ENCODE data around the gene RASSF6.

DNA sequence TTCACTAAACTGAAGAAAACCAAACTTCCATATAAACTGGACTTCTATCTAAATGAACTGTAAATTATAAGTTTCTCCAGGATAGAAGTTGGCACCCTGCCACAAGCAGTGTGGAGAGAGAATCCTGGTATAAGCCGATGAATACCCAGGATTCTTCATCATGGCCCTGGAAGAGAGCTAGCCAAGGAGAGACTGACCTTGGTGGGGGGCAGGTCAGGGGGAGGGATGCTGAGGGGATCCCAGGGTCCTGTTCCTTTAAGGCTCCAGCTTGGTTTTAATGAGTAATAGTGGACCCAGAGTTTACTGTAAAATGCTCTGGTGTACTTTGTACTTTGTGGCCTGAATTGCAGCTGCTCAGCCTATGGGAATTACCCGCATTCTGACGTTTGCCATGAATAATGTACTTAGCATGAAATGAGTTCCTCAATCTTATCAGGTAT lies 16.9 kb downstream of the RASSF6 start:
- TF ChIP-seq, protein P1, sequence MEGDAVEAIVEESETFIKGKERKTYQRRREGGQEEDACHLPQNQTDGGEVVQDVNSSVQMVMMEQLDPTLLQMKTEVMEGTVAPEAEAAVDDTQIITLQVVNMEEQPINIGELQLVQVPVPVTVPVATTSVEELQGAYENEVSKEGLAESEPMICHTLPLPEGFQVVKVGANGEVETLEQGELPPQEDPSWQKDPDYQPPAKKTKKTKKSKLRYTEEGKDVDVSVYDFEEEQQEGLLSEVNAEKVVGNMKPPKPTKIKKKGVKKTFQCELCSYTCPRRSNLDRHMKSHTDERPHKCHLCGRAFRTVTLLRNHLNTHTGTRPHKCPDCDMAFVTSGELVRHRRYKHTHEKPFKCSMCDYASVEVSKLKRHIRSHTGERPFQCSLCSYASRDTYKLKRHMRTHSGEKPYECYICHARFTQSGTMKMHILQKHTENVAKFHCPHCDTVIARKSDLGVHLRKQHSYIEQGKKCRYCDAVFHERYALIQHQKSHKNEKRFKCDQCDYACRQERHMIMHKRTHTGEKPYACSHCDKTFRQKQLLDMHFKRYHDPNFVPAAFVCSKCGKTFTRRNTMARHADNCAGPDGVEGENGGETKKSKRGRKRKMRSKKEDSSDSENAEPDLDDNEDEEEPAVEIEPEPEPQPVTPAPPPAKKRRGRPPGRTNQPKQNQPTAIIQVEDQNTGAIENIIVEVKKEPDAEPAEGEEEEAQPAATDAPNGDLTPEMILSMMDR (IDR thresholded peaks at IDR 0.05; ENCODE audit: insufficient read depth, low read length) = no peak
- TF ChIP-seq, protein P2, sequence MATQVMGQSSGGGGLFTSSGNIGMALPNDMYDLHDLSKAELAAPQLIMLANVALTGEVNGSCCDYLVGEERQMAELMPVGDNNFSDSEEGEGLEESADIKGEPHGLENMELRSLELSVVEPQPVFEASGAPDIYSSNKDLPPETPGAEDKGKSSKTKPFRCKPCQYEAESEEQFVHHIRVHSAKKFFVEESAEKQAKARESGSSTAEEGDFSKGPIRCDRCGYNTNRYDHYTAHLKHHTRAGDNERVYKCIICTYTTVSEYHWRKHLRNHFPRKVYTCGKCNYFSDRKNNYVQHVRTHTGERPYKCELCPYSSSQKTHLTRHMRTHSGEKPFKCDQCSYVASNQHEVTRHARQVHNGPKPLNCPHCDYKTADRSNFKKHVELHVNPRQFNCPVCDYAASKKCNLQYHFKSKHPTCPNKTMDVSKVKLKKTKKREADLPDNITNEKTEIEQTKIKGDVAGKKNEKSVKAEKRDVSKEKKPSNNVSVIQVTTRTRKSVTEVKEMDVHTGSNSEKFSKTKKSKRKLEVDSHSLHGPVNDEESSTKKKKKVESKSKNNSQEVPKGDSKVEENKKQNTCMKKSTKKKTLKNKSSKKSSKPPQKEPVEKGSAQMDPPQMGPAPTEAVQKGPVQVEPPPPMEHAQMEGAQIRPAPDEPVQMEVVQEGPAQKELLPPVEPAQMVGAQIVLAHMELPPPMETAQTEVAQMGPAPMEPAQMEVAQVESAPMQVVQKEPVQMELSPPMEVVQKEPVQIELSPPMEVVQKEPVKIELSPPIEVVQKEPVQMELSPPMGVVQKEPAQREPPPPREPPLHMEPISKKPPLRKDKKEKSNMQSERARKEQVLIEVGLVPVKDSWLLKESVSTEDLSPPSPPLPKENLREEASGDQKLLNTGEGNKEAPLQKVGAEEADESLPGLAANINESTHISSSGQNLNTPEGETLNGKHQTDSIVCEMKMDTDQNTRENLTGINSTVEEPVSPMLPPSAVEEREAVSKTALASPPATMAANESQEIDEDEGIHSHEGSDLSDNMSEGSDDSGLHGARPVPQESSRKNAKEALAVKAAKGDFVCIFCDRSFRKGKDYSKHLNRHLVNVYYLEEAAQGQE (IDR thresholded peaks at IDR 0.05; ENCODE audit: insufficient replicate concordance, low read depth) = no peak
- no peak for TF ChIP-seq GABPA (IDR thresholded peaks at IDR 0.05; ENCODE audit: low read depth)
- TF ChIP-seq POLR2AphosphoS5 (IDR thresholded peaks at IDR 0.05; ENCODE audit: low read depth) = no peak
- TF ChIP-seq SPI1 (IDR thresholded peaks at IDR 0.05; ENCODE audit: borderline replicate concordance, low read depth) = no peak
